Tibial nerve (tissue), 4 donors: ENCODE results near the gene STAM.

Experiments used
- EP300 ChIP-seq, 2 donors: sonication (generic); formaldehyde crosslinking; IDR thresholded peaks; one replicate each; pipeline ENCODE4 v1.6.1; 2017; ENCODE audit warnings: antibody characterized with exemption in 2 of 2, mild to moderate bottlenecking in 1 of 2
- POLR2A ChIP-seq, 2 donors: fragments of 450-650 bp; IDR thresholded peaks; one replicate each; pipeline ENCODE4 v1.6.1; 2017; ENCODE audit warnings: antibody characterized with exemption in 2 of 2, mild to moderate bottlenecking in 2 of 2, moderate library complexity in 2 of 2
- TF ChIP-seq, protein P1 (sequence below), 5 experiments: fragments of 200-600 bp in 3 of 5; fragments of 450-650 bp in 2 of 5; sonication (generic) in 3 of 5; IDR thresholded peaks; one replicate each; pipeline ENCODE4 v1.5.1; 2016 to 2019; ENCODE audit warnings: antibody characterized with exemption in 5 of 5, mild to moderate bottlenecking in 3 of 5, moderate library complexity in 2 of 5

DNA sequence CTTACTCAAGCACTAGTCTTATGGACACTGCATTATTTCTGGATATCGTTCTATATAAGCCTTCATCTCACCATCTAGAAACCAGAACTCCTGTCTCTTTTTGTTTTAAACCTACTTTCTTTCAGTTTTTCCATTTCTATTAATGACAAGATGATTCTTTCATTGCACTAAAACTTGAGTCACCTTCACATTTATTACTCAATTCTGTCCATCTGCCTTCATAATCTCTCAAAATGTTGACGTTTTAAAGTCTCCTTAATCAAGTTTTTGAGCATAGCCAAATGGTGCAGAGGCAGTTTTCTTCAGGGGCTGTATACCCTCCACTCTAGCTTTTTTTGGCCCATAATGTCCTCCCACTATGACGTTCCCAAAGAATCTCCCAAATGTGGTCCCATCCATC is 17.6 kb downstream of the STAM start:
- TF ChIP-seq, protein P1, sequence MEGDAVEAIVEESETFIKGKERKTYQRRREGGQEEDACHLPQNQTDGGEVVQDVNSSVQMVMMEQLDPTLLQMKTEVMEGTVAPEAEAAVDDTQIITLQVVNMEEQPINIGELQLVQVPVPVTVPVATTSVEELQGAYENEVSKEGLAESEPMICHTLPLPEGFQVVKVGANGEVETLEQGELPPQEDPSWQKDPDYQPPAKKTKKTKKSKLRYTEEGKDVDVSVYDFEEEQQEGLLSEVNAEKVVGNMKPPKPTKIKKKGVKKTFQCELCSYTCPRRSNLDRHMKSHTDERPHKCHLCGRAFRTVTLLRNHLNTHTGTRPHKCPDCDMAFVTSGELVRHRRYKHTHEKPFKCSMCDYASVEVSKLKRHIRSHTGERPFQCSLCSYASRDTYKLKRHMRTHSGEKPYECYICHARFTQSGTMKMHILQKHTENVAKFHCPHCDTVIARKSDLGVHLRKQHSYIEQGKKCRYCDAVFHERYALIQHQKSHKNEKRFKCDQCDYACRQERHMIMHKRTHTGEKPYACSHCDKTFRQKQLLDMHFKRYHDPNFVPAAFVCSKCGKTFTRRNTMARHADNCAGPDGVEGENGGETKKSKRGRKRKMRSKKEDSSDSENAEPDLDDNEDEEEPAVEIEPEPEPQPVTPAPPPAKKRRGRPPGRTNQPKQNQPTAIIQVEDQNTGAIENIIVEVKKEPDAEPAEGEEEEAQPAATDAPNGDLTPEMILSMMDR (IDR thresholded peaks at IDR 0.05): no peak
- no peak for TF ChIP-seq POLR2A (IDR thresholded peaks at IDR 0.05)
- no peak for TF ChIP-seq EP300 (IDR thresholded peaks at IDR 0.05)
